Smooth muscle cell (in vitro differentiated cells): ENCODE results near the gene SMARCB1. TPM values are rescaled to one million over a fixed set of nuclear protein-coding genes. Genes with fewer than 3 reads are reported as not detected.
A peak's percentile ranks its signal among the peaks of the same experiment; 100 is the strongest.

Source experiments
- DNase-seq: peaks from one replicate; lab custom pipeline; 2025; ENCODE audit not compliant: unreplicated experiment; lab: John Stamatoyannopoulos, UW
- H2AFZ ChIP-seq: fragments of 200-600 bp; sonication (generic); 2 replicates; pipeline ENCODE4 v1.6.0; 2016; ENCODE audit warnings: antibody characterized with exemption, low read depth, mild to moderate bottlenecking
- H3F3A ChIP-seq: fragments of 200-600 bp; sonication (generic); 2 replicates; pipeline ENCODE4 v1.6.0; 2017; ENCODE audit warnings: antibody characterized with exemption, low read depth
- H3K27ac ChIP-seq: fragments of 200-600 bp; sonication (generic); 2 replicates; pipeline ENCODE4 v1.5.1; 2016; ENCODE audit warnings: low read depth, mild to moderate bottlenecking
- H3K27me3 ChIP-seq: fragments of 200-600 bp; sonication (generic); 2 replicates; pipeline ENCODE4 v1.6.1; 2016; ENCODE audit warnings: low read depth, mild to moderate bottlenecking
- H3K36me3 ChIP-seq: fragments of 200-600 bp; sonication (generic); 2 replicates; pipeline ENCODE4 v1.5.1; 2016; ENCODE audit warnings: low read depth
- H3K4me1 ChIP-seq: fragments of 200-600 bp; sonication (generic); 2 replicates; pipeline ENCODE4 v1.5.1; 2016; ENCODE audit warnings: low read depth
- H3K4me2 ChIP-seq: fragments of 200-600 bp; sonication (generic); 2 replicates; pipeline ENCODE4 v1.6.0; 2016; ENCODE audit warnings: mild to moderate bottlenecking
- H3K4me3 ChIP-seq: fragments of 200-600 bp; sonication (generic); 2 replicates; pipeline ENCODE4 v1.5.1; 2016; ENCODE audit warnings: mild to moderate bottlenecking
- H3K79me2 ChIP-seq: fragments of 200-600 bp; sonication (generic); 2 replicates; pipeline ENCODE4 v1.6.0; 2016; ENCODE audit warnings: low read depth, mild to moderate bottlenecking
- H3K9ac ChIP-seq: fragments of 200-600 bp; sonication (generic); 2 replicates; pipeline ENCODE4 v1.6.0; 2016; ENCODE audit warnings: low read depth
- H3K9me3 ChIP-seq: fragments of 200-600 bp; sonication (generic); replicated peaks from 2 replicates; pipeline ENCODE4 v1.5.1; 2016; ENCODE audit warnings: low read depth
- H4K20me1 ChIP-seq: fragments of 200-600 bp; sonication (generic); 2 replicates; pipeline ENCODE4 v1.6.0; 2016; ENCODE audit warnings: low read depth
- CTCF ChIP-seq: fragments of 200-600 bp; sonication (generic); IDR thresholded peaks from 2 replicates; pipeline ENCODE4 v1.5.1; 2017; ENCODE audit warnings: borderline replicate concordance, mild to moderate bottlenecking, antibody characterized with exemption; ENCODE audit not compliant: insufficient read depth, poor library complexity, severe bottlenecking
- whole genome bisulfite sequencing: methylation state at CpG from one replicate; pipeline ENCODE4 v1.1.7; 2016; ENCODE audit warnings: low lambda C conversion rate; 5-methylcytosine and 5-hydroxymethylcytosine counted together
- polyA plus RNA-seq: library from polyadenylated mRNA; unstranded; fragments of >200 nt; fragmentation: Nextera tagmentation; extraction: Ambion mirVana; gene quantifications from 2 replicates; pipeline ENCODE4 v1.2.1, GENCODE V29; 2016
- total RNA-seq: library from RNA; depleted of rRNA; stranded (reverse); fragments of >200 nt; gene quantifications from 2 replicates; pipeline ENCODE4 v1.2.3, GENCODE V29; 2014

The SMARCB1 gene
- total and polyA plus RNA-seq, 2 experiments from 2014 or later, result 65.8 to 124 TPM

DNA sequence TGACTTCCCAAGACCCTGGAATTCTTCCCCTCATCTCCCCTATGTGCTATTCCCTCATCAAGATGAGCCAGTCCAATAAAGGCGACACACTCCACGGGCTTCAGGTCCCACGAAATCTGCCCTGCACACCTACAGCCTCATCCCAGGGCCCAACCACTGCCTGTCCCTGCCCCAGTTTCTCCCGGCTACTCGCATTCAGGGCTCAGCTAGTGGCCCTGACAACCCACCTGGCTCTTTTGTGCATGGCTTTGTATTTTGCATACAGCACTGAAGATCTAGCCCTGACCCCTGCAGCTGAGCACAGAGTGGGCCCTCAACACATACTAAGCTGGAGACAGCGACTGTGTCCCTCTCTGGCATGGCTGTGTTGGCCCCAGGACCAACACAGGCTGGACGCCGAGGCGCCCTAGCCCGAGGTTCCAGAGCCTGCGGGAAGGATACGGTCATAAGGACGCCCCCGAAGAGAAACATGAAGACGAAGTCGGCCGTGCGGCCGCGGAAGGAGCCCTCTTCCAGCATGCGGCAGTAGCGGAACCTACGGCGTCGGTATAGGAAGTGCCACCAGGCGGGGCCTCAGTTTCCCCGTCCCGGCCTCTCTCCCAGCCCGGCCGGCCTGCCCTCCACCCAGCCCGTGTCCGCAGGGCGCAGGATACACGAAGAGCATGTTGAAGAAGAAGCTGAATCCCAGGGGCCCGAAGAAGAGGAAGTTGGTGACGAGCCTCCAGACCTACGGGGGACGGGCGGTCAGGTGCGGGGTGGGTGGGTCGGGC, 51.3 kb downstream of the SMARCB1 start:
- DNase-seq, result no peak
- Histone ChIP-seq H3K9ac (no peak overlapping the region), H3F3A (peaks cover 13% of the 10 kb centered on the region), H3K4me3 (peak overlapping the region; percentile 42), H3K79me2 (no peaks in the 10 kb centered on the region), H3K4me1 (peaks cover 9% of the 10 kb centered on the region), H3K9me3 (no peaks in the 10 kb centered on the region), H2AFZ (no peak overlapping the region), H3K27me3 (no peaks in the 10 kb centered on the region), H3K36me3 (no peaks in the 10 kb centered on the region), H4K20me1 (peaks cover 18% of the 10 kb centered on the region), H3K27ac (no peak overlapping the region), H3K4me2 (peak overlapping the region; percentile 83)
- 29% methylated on average over 41 of the region's 41 CpGs for WGBS
- TF ChIP-seq CTCF, result no peak

- TF ChIP-seq CTCF, result no peak
- Histone ChIP-seq H3F3A (peaks cover 13% of the 10 kb centered on the region), H2AFZ (no peak within 1 kb of the TSS), H3K4me1 (peaks cover 9% of the 10 kb centered on the region), H3K79me2 (no peaks in the 10 kb centered on the region), H3K4me3 (peak within 1 kb of the TSS; percentile 42), H4K20me1 (peaks cover 16% of the 10 kb centered on the region), H3K9me3 (no peaks in the 10 kb centered on the region), H3K27ac (no peak within 1 kb of the TSS), H3K4me2 (peak within 1 kb of the TSS; percentile 83), H3K27me3 (no peaks in the 10 kb centered on the region), H3K9ac (no peak within 1 kb of the TSS), H3K36me3 (no peaks in the 10 kb centered on the region)
- WGBS, result 2% methylated on average over 65 of the region's 70 CpGs
- peak; percentile 93 for DNase-seq
These were observed 52.1 kb downstream of the SMARCB1 start, which contains the start of gene DERL3 for GRCh38 chr22:23838681-23839468. TSS of gene DERL3 (minus strand) at chr22:23839006. CDS start at chr22:23838987, 19 bp downstream.

DNA sequence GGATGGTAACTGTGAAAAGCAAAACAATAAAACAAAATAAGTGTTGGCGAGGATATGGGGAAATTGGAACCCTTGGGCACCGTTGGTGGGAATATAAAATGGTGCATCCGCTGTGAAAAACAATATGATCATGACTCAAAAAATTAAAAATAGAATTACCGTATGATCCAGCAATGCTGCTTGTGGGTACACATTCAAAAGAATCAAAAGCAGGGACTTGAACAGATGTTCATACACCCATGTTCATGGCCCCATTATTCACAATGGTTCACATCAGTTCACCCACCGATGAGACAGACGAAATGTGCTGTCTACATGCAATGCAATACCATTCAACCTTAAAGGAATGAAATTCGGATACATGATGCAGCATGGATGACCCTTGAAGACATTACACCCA, 53.3 kb downstream of the SMARCB1 start:
- H3K27ac ChIP-seq, result no peak overlapping the region
- no peak for DNase-seq
- H3K4me3 ChIP-seq, result no peak overlapping the region
- no peak for TF ChIP-seq CTCF
- 97% methylated on average over 7 of the region's 7 CpGs for WGBS
- H3K79me2 ChIP-seq, result no peaks in the 10 kb centered on the region
- no peaks in the 10 kb centered on the region for H3K9me3 ChIP-seq
- no peaks in the 10 kb centered on the region for H3K36me3 ChIP-seq
- peaks cover 13% of the 10 kb centered on the region for H3F3A ChIP-seq
- H3K9ac ChIP-seq, result no peak overlapping the region
- H3K4me2 ChIP-seq, result no peak overlapping the region
- no peaks in the 10 kb centered on the region for H3K27me3 ChIP-seq
- H3K4me1 ChIP-seq, result peaks cover 9% of the 10 kb centered on the region
- peaks cover 16% of the 10 kb centered on the region for H4K20me1 ChIP-seq
- no peak overlapping the region for H2AFZ ChIP-seq
